Kidney tubule cell (primary cell): Measurements from ENCODE around the gene NT5E.
A peak's percentile ranks its signal among the peaks of the same experiment; 100 is the strongest.
"Not testable (repeated sequence)": the region's sequence is repeated elsewhere in the genome, so short reads cannot be mapped to it uniquely, and the experiment has no call there.

Experiments used
- DNase-seq: peaks from one replicate; pipeline ENCODE4 v3.0.0-alpha.2; 2018; ENCODE audit warnings: low spot score

The NT5E gene

DNA sequence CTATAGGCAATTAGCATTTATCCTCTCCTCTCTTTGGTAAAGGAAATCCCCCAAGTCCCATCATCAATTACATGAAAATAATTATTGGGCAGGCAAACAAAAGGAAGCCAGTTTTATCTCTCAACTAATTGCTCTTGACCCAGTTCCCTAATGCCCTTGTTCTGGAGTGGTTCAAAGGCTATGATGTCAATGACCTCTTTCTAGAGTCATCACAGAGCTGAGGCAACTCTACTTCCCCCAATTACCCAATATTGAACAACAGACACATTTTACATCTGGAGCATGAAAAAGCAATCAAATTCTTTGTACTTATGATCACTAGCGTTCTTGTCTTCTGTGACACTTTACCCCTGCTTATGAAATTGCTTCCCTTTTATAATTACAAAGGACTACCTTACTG is 43.5 kb downstream of the NT5E start:
- DNase-seq, result no peak

DNA sequence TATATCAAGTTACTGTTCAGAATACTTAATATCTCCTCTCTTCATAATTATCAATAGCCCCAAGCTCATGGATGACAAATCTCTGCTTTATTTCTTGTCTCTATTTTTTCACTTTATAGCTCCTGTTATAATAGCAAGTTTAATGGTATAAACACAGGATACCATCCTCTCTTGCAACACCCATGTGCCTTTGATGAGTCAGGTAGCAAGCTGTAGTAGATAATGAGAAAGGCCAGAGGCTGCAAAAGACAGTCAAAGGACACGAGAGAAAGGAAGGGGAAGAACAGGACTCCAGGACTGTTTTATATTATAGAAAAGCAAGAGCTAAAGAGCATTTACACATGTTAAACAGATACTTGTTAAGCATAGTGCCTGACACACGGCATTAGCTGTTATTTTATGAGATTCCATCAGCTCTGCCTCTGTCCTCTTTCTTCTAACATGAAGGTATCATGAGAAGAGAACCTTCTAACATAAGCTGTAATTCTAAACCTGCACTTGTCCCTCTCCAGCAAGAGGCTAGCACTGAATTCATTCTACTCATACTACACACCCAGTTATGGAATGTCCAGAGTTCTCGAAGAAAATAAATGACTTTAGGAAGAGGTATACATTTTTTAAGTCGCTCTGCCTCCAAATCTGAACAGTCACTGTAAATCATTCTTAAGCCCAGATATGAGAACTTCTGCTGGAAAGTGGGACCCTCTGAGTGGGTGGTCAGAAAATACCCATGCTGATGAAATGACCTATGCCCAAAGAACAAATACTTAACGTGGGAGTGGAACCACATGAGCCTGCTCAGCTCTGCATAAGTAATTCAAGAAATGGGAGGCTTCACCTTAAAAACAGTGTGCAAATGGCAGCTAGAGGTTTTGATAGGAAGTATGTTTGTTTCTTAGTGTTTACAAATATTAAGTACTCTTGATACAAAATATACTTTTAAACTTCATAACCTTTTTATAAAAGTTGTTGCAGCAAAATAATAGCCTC is 45.0 kb downstream of the NT5E start:
- no peak for DNase-seq

DNA sequence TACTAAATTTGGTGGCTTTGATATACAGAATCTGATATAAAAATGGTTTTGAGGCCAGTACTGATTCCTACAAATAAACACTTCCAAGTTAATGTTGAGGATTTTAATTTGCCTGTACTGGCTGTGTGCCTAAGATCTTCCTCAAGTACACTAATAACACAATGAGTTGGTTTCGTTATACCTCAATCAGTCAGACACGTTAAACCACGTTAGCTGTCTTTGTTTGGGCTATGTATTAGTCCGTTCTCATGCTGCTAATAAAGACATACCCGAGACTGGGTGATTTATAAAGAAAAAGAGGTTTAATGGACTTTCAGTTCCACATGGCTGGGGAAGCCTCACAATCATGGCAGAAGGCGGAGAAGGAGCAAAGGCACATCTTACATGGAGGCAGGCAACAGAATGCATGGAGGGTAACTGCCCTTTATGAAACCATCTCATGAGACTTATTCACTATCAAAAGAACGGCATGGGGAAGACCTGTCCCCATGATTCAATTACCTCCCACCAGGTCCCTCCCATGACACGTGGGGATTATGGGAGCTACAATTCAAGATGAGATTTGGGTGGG is 46.2 kb downstream of the NT5E start:
- DNase-seq, result no peak

DNA sequence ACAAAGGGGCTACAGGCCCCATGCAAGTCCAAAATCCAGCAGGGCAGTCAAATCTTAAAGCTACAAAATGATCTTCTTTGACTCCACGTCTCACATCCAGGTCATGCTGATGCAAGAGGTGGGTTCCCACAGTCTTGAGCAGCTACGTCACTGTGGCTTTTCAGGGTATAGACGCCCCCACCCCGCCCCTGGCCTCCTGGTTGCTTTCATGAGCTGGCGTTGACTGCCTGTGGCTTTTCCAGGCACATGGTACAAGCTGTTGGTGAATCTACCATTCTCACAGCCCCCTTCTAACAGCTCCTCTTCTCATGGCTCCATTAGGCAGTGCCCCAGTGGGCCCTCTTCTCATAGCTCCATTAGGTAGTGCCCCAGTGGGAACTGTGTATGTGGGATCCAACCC is 47.0 kb downstream of the NT5E start:
- no peak for DNase-seq

DNA sequence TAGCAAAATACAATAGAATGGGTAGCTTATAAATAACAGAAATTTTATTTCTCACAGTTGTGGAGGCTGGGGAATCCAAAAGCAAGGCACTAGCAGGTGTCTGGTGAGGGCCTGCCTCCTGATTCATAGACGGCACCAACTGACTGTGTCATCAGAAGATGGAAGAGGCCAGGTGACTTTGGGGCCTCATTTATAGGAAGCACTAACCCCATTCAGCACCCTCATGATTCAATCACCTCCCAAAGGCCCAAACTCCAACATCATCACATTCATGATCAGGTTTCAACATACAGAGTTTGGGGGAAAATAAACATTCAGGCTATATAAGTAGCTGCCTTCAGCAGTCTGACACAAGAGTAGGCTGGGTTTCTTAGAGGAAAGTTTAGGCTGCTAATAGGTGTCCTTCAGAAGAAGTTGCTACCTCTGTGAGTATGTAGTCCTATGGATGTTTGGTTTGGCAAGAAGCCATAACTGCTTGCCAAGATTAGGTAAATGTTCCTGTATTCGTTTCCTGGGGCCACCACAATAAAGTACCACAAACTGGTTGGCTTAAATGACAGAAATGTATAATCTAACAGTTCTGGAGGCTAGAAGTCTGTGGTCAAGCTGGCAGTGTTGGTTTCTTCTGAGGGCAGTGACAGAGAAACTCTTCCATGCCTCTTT is 48.8 kb downstream of the NT5E start:
- DNase-seq, result peak; percentile 71

DNA sequence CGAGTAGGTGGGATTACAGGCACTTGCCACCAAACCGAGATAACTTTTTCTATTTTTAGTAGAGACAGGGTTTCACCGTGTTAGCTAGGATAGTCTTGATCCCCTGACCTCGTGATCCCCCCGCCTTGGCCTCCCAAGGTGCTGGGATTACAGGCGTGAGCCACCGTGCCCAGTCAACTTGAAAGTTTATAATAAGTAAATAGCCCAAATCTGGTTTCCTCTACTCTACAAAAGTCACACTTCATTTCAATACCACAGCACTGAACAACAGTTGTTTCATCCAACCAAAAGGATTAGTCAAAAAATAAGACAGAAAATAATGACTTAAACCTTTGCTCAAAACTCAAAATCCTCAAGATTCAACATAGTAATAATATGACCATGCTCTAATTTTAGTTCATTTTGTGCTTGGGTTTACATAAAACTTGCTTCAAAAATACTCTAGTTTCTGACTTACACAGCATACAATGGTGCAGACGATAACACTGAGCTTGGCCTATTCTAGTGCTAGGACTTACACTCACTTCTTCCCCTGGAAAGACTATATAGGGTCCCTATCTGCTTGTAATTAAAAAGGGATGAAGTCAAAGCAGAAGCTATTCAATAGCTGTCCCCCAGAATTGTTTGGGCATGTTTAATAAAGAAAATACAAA is 56.7 kb downstream of the NT5E start:
- no peak for DNase-seq

DNA sequence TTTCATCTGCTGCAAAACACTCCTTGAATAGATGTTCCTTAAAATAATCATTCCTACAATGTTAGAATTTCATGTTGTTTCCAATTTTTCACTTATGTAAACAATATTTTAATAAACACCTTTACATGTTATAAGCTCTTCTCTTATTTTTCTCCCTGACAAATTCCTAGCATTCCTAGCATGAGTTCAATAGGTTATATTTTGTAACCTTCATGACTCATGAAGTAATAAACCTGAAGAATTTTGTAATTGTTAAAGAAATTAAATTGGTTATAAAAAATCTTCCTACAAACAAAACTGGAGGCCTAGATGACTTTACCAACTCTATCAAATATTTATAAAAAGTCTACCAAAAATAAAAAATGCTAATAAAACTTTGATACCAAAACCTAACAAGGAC is 66.3 kb downstream of the NT5E start:
- DNase-seq, result peak; percentile 34

DNA sequence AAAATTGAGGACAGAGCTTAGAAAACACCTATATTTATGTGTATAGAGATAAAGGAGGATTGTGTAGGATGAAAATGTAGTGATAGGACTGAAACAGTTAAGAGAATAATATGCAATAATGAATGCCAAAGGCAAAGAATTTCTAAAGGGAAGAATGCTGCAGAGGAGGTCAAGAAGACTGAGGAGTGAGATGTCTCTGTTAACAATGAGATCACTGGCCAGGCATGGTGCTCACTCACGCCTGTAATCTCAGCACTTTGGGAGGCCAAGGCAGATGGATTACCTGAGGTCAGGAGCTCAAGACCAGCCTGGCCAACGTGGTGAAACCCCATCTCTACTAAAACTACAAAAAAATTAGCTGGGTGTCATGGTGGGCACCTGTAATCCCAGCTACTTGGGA is 74.4 kb downstream of the NT5E start:
- not testable (repeated sequence) for DNase-seq

DNA sequence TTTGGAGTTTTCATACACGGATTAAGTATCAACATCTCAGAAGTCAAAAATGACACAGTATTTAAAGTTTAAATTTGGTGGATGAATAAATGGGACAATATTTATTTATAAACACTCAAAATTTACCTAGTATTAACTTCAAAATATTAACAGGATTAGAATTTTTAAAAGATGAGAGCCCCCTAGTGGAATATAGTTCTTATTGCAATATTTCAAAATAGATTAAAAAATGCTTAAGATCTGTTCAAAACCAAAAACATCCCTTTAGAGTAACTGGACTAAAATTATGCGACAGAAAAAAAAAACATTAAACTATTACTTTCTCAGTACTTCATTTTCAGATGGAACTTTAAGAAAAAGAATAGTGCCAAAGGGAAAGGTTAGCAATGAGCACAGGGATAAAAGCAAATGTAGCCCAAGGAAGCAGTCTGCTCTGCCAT is 87.2 kb downstream of the NT5E start:
- DNase-seq, result peak; percentile 17

DNA sequence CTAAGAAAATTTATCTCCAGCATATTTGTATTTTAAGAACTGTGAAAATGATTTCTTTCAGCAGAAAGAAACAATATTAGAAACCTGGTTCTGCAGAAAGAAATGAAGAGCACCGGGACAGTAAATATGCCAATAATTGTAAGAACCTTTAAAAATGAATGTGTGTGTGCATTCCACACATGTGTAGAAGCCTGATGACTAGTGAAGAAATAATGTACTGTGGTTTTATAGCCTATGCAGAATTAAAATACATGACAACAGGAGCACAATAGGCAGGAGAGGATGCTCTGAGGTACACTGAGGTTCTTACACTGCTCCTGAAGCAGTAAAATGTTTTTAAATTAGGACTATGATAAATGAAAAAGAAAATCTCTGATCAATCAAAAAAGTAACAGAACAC is 94.9 kb downstream of the NT5E start:
- peak; percentile 9 for DNase-seq
